ENCODE data around the gene DUSP5. TPM values are rescaled to one million over a fixed set of nuclear protein-coding genes. Genes with fewer than 3 reads are reported as not detected.

The DUSP5 gene
- total and polyA plus RNA-seq, 8 donors: 2.7 to 12.8 (median 5.5) TPM

- DNase-seq (no peak), ATAC-seq (peak in 1 of 4 donors; percentile 21), FAIRE-seq (no peak)
- Histone ChIP-seq H3K36me3 (no peaks in the 10 kb centered on the region), H3K27ac (no peak overlapping the region), H3K4me3 (no peak overlapping the region), H3K9me3 (no peaks in the 10 kb centered on the region), H3K4me1 (no peaks in the 10 kb centered on the region), H3K27me3 (no peaks in the 10 kb centered on the region)
- intact Hi-C loops (cut with DNase I): no loop called here
- WGBS, 2 donors: 84 to 87% methylated on average over 5 of the region's 5 CpGs
- TF ChIP-seq, protein P1, sequence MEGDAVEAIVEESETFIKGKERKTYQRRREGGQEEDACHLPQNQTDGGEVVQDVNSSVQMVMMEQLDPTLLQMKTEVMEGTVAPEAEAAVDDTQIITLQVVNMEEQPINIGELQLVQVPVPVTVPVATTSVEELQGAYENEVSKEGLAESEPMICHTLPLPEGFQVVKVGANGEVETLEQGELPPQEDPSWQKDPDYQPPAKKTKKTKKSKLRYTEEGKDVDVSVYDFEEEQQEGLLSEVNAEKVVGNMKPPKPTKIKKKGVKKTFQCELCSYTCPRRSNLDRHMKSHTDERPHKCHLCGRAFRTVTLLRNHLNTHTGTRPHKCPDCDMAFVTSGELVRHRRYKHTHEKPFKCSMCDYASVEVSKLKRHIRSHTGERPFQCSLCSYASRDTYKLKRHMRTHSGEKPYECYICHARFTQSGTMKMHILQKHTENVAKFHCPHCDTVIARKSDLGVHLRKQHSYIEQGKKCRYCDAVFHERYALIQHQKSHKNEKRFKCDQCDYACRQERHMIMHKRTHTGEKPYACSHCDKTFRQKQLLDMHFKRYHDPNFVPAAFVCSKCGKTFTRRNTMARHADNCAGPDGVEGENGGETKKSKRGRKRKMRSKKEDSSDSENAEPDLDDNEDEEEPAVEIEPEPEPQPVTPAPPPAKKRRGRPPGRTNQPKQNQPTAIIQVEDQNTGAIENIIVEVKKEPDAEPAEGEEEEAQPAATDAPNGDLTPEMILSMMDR (IDR thresholded peaks at IDR 0.05): no peak
Measured at GRCh38 chr10:110471566-110472139, 26.1 kb upstream of the DUSP5 start.

- FAIRE-seq: no peak
- WGBS, 2 donors: 83 to 91% methylated on average over 3 of the region's 3 CpGs
- H3K27me3 ChIP-seq: no peaks in the 10 kb centered on the region
- ATAC-seq: no peak
- H3K36me3 ChIP-seq: no peaks in the 10 kb centered on the region
- TF ChIP-seq, protein P1 (IDR thresholded peaks at IDR 0.05): no peak
- no peak for DNase-seq
- H3K9me3 ChIP-seq: no peaks in the 10 kb centered on the region
- H3K27ac ChIP-seq: no peak overlapping the region
- intact Hi-C loops (cut with DNase I): no loop called here
- H3K4me1 ChIP-seq: no peaks in the 10 kb centered on the region
- H3K4me3 ChIP-seq: no peak overlapping the region
Measured at GRCh38 chr10:110474017-110474416, 23.7 kb upstream of the DUSP5 start.

- WGBS, 2 donors: 68 to 74% methylated on average over 4 of the region's 4 CpGs
- TF ChIP-seq, protein P1 (IDR thresholded peaks at IDR 0.05): no peak
- no peak for FAIRE-seq
- no peak for DNase-seq
- Histone ChIP-seq H3K4me3 (no peak overlapping the region), H3K36me3 (no peaks in the 10 kb centered on the region), H3K4me1 (no peaks in the 10 kb centered on the region), H3K27me3 (no peaks in the 10 kb centered on the region), H3K9me3 (no peaks in the 10 kb centered on the region), H3K27ac (no peak overlapping the region)
- intact Hi-C loops (cut with DNase I): no loop called here
- no peak for ATAC-seq
Measured at GRCh38 chr10:110474826-110475225, 22.9 kb upstream of the DUSP5 start.

DNA sequence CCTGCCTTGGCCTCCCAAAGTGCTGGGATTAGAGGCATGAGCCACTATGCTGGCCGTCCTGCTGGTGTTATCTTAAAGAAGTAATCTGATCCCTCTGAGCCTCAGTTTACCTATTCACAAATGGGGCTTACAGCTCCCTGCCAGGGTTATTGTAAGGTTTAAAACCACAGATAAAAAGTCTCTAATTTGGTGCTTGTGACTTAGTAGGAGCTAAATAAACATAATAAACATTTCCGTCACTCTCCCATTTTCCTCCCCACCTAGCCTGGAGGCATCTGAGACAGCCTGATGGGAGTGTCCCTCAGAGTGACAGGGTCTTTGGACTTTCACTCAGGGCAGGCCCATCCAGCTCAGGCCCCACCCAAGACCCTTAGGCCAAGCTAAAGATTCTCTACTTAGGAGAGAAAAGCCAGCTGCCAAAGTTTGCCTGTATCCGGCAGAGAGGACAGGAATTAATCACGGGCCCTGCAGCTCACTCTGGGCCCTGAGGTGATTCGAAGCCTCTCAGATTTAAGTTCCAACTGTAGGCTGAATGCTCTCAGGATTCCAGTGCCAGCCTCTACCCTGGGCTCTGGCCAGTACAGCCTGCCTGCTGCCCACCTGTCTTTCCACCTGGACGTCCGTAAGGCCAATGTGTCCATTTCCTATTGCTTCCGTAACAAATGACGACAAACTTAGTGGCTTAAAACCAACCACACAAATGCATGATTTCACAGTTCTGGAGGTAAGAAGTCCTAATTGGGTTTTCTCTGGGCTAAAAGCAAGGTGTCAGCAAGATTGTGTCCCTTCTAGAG lies 21.8 kb upstream of the DUSP5 start:
- Histone ChIP-seq H3K4me3 (no peak overlapping the region), H3K9me3 (no peaks in the 10 kb centered on the region), H3K36me3 (no peaks in the 10 kb centered on the region), H3K27me3 (no peaks in the 10 kb centered on the region), H3K27ac (no peak overlapping the region), H3K4me1 (no peaks in the 10 kb centered on the region)
- DNase-seq (no peak), ATAC-seq (no peak), FAIRE-seq (no peak)
- intact Hi-C loops (cut with DNase I): no loop called here
- 88 to 92% methylated on average over 9 of the region's 9 CpGs for WGBS, 2 donors
- TF ChIP-seq, protein P1 (IDR thresholded peaks at IDR 0.05): no peak

- H3K4me3 ChIP-seq: no peak overlapping the region
- WGBS, 2 donors: 25 to 40% methylated on average over 1 of the region's 1 CpG
- TF ChIP-seq, protein P1 (IDR thresholded peaks at IDR 0.05): no peak
- no peaks in the 10 kb centered on the region for H3K9me3 ChIP-seq
- FAIRE-seq: no peak
- DNase-seq: no peak
- no peaks in the 10 kb centered on the region for H3K27me3 ChIP-seq
- H3K36me3 ChIP-seq: no peaks in the 10 kb centered on the region
- intact Hi-C loops (cut with DNase I): no loop called here
- no peak for ATAC-seq
- H3K27ac ChIP-seq: no peak overlapping the region
- no peaks in the 10 kb centered on the region for H3K4me1 ChIP-seq
Measured at GRCh38 chr10:110479710-110480109, 18.0 kb upstream of the DUSP5 start.
